ENCODE measurements around the gene CCIN.
"Not testable (repeated sequence)": the region's sequence is repeated elsewhere in the genome, so short reads cannot be mapped to it uniquely, and the experiment has no call there.

The CCIN gene

DNA sequence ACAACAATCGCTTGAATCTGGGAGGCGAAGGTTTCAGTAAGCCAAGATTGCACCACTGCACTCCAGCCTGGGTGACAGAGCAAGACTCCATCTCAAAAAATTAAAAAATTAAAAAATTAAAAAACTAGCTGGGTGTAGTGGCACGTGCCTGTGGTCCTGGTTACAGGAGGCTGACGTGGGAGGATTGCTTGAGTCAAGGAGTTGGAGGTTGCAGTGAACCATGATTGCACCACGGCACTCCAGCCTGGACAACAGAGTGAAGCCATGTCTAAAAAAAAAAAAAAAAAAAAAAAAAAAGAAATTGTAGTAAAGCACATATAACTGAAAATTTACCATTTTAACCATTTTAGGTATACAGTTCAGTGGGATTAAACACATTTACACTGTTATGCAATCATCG, 13.1 kb upstream of the CCIN start:
- Histone ChIP-seq H3K4me1 (ENCODE audit: control insufficient read depth in 5 of 5, insufficient read depth in 5 of 5, low read length in 5 of 5) (peaks cover 5 to 56% (median 44%) of the 10 kb centered on the region in 5 donors), H3K27ac (ENCODE audit: low read depth, low read length) (no peak overlapping the region), H3K36me3 (ENCODE audit: control insufficient read depth in 5 of 5, insufficient read depth in 5 of 5, low read length in 5 of 5) (peaks cover 0 to 23% (median 11%) of the 10 kb centered on the region in 5 donors), H3K9ac (ENCODE audit: low read length in 5 of 5) (no peak overlapping the region), H3K4me3 (ENCODE audit: low read depth in 1 of 5, low read length in 5 of 5) (no peak overlapping the region), H3K27me3 (ENCODE audit: control insufficient read depth in 5 of 5, insufficient read depth in 4 of 5, low read length in 5 of 5) (no peaks in the 10 kb centered on the region), H3K9me3 (ENCODE audit: control insufficient read depth in 5 of 5, low read length in 5 of 5) (no peaks in the 10 kb centered on the region)

DNA sequence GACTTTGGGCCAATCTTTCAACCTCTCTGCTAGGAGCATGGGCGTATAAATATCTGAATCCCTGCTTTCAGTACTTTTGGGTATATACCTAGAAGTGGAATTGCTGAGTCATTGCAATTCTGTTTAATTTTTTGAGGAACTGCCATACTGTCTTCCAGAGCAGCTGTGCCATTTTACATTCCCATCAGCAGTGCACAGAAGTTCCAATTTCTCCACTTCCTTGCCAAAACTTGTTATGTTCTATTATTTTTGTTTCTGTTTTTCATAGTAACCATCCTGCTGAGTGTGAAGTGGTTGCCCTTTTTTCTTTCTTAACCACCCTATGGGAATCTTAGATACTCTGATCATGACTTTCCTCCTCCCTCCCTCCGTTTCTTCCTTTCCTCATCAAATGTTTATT, 11.1 kb upstream of the CCIN start:
- Histone ChIP-seq H3K9me3 (ENCODE audit: control insufficient read depth in 5 of 5, low read length in 5 of 5) (no peaks in the 10 kb centered on the region), H3K27ac (ENCODE audit: low read depth, low read length) (peak overlapping the region; percentile 9), H3K27me3 (ENCODE audit: control insufficient read depth in 5 of 5, insufficient read depth in 4 of 5, low read length in 5 of 5) (no peaks in the 10 kb centered on the region), H3K9ac (ENCODE audit: low read length in 5 of 5) (no peak overlapping the region), H3K36me3 (ENCODE audit: control insufficient read depth in 5 of 5, insufficient read depth in 5 of 5, low read length in 5 of 5) (peaks cover 0 to 18% (median 5%) of the 10 kb centered on the region in 5 donors), H3K4me1 (ENCODE audit: control insufficient read depth in 5 of 5, insufficient read depth in 5 of 5, low read length in 5 of 5) (peaks cover 3 to 52% (median 38%) of the 10 kb centered on the region in 5 donors), H3K4me3 (ENCODE audit: low read depth in 1 of 5, low read length in 5 of 5) (no peak overlapping the region)

DNA sequence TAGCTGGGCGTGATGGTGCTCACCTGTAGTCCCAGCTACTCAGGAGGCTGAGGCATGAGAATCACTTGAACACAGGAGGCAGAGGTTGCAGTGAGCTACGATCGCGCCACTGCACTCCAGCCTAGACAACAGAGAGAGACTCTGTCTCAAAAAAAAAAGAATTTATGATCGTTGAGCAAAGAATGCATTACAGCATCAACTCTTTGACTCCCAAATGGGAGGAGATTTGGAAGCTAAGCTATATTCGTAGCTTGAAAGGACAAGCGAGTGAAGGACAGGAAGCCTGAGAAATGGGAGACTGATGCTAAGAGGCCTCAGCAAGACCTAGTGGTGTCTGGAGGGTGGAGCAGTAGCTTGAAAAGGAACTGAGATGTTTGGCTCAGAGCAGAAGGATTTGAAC, 10.3 kb upstream of the CCIN start:
- no peak overlapping the region for H3K9ac ChIP-seq (ENCODE audit: low read length in 5 of 5)
- no peak overlapping the region for H3K4me3 ChIP-seq (ENCODE audit: low read depth in 1 of 5, low read length in 5 of 5)
- H3K4me1 ChIP-seq (ENCODE audit: control insufficient read depth in 5 of 5, insufficient read depth in 5 of 5, low read length in 5 of 5): peaks cover 3 to 53% (median 42%) of the 10 kb centered on the region in 5 donors
- H3K9me3 ChIP-seq (ENCODE audit: control insufficient read depth in 5 of 5, low read length in 5 of 5): no peaks in the 10 kb centered on the region
- H3K27ac ChIP-seq (ENCODE audit: low read depth, low read length): peak overlapping the region; percentile 9
- no peaks in the 10 kb centered on the region for H3K27me3 ChIP-seq (ENCODE audit: control insufficient read depth in 5 of 5, insufficient read depth in 4 of 5, low read length in 5 of 5)
- peaks cover 0 to 15% (median 5%) of the 10 kb centered on the region in 5 donors for H3K36me3 ChIP-seq (ENCODE audit: control insufficient read depth in 5 of 5, insufficient read depth in 5 of 5, low read length in 5 of 5)

DNA sequence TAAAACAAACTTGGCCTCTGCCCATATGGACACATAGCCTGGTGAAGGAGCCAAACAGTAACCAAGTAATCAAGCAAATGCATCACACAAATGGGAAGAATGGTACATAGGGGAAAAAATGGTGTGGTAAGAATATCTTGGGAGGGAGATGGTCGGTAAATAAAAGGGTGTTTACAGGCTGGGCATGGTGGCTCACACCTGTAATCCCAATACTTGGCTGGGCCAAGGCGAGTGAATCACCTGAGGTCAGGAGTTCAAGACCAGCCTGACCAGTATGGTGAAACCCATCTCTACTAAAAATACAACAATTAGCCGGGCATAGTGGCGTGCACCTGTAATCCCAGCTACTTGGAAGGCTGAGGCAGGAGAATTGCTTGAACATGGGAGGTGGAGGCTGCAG, 9.7 kb upstream of the CCIN start:
- not testable (repeated sequence) for H3K4me3 ChIP-seq (ENCODE audit: low read depth in 1 of 5, low read length in 5 of 5); H3K27ac ChIP-seq (ENCODE audit: low read depth, low read length); H3K9ac ChIP-seq (ENCODE audit: low read length in 5 of 5); H3K9me3 ChIP-seq (ENCODE audit: control insufficient read depth in 5 of 5, low read length in 5 of 5); H3K27me3 ChIP-seq (ENCODE audit: control insufficient read depth in 5 of 5, insufficient read depth in 4 of 5, low read length in 5 of 5)
- peaks cover 0 to 47% (median 39%) of the 10 kb centered on the region in 5 donors for H3K4me1 ChIP-seq (ENCODE audit: control insufficient read depth in 5 of 5, insufficient read depth in 5 of 5, low read length in 5 of 5)
- peaks cover 0 to 15% (median 5%) of the 10 kb centered on the region in 5 donors for H3K36me3 ChIP-seq (ENCODE audit: control insufficient read depth in 5 of 5, insufficient read depth in 5 of 5, low read length in 5 of 5)

DNA sequence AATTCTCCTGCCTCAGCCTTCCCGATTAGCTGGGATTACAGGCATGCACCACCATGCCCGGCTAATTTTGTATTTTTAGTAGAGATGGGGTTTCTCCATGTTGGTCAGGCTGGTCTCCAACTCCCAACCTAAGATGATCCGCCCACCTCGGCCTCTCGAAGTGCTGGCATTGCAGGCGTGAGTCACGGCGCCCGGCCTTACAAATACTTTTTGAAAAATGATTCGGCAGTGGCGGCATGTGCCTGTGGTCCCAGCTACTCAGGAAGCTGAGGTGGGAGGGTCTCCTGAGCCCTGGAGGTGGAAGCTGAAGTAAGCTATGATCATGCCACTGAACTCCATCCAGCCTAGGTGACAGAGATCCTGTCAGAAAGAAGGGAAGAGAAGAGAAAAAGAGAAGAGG, 9.1 kb upstream of the CCIN start:
- H3K27ac ChIP-seq (ENCODE audit: low read depth, low read length); H3K9me3 ChIP-seq (ENCODE audit: control insufficient read depth in 5 of 5, low read length in 5 of 5); H3K27me3 ChIP-seq (ENCODE audit: control insufficient read depth in 5 of 5, insufficient read depth in 4 of 5, low read length in 5 of 5); H3K4me3 ChIP-seq (ENCODE audit: low read depth in 1 of 5, low read length in 5 of 5); H3K9ac ChIP-seq (ENCODE audit: low read length in 5 of 5): not testable (repeated sequence)
- Histone ChIP-seq H3K36me3 (ENCODE audit: control insufficient read depth in 5 of 5, insufficient read depth in 5 of 5, low read length in 5 of 5) (peaks cover 0 to 15% (median 5%) of the 10 kb centered on the region in 5 donors), H3K4me1 (ENCODE audit: control insufficient read depth in 5 of 5, insufficient read depth in 5 of 5, low read length in 5 of 5) (peaks cover 0 to 43% (median 33%) of the 10 kb centered on the region in 5 donors)

DNA sequence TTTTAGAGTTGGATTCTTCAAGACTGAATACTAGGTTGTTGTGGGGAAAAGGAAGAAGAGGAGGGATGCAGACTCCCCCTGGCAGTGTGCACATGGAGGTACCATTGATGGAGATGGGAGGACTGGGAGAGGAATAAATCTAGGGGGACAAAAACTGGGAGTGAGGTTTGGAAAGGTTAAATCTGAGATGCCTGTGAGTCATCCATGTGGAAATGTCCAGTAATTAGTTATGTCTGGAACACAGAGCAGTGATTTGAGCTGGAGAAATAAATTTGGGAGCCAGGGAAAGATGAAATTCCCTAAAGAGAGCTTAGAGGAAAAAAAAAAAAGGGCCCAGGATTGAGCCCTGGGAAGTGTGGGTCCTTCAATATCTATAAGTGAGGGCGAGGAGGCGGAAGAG, 8.0 kb upstream of the CCIN start:
- Histone ChIP-seq H3K36me3 (ENCODE audit: control insufficient read depth in 5 of 5, insufficient read depth in 5 of 5, low read length in 5 of 5) (peaks cover 0 to 15% (median 5%) of the 10 kb centered on the region in 5 donors), H3K4me3 (ENCODE audit: low read depth in 1 of 5, low read length in 5 of 5) (no peak overlapping the region), H3K4me1 (ENCODE audit: control insufficient read depth in 5 of 5, insufficient read depth in 5 of 5, low read length in 5 of 5) (peaks cover 0 to 45% (median 31%) of the 10 kb centered on the region in 5 donors), H3K9ac (ENCODE audit: low read length in 5 of 5) (no peak overlapping the region), H3K9me3 (ENCODE audit: control insufficient read depth in 5 of 5, low read length in 5 of 5) (no peaks in the 10 kb centered on the region), H3K27me3 (ENCODE audit: control insufficient read depth in 5 of 5, insufficient read depth in 4 of 5, low read length in 5 of 5) (no peaks in the 10 kb centered on the region), H3K27ac (ENCODE audit: low read depth, low read length) (peak overlapping the region; percentile 16)

DNA sequence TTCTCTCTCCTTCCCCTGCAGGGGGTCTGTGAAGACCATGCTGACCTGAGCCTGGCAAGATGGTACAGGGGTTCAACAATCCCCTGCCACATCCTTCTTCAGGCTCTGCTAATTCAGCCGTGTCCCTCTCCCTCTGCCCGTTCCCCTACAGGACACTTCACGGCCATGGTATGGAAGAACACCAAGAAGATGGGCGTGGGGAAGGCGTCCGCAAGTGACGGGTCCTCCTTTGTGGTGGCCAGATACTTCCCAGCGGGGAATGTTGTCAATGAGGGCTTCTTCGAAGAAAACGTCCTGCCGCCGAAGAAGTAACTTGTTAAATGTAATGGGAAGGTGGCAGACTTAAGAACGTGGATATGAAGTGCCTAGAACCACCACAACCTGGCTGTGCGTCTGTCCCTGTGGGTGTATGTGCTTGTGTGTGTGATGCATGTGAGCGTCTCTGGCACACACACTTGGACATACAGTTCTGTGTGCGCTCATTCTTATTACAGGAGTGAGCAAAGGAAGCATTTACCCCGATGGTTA, 6.9 kb upstream of the CCIN start:
- Histone ChIP-seq H3K27ac (ENCODE audit: low read depth, low read length) (no peak overlapping the region), H3K4me1 (ENCODE audit: control insufficient read depth in 5 of 5, insufficient read depth in 5 of 5, low read length in 5 of 5) (peaks cover 0 to 52% (median 34%) of the 10 kb centered on the region in 5 donors)

DNA sequence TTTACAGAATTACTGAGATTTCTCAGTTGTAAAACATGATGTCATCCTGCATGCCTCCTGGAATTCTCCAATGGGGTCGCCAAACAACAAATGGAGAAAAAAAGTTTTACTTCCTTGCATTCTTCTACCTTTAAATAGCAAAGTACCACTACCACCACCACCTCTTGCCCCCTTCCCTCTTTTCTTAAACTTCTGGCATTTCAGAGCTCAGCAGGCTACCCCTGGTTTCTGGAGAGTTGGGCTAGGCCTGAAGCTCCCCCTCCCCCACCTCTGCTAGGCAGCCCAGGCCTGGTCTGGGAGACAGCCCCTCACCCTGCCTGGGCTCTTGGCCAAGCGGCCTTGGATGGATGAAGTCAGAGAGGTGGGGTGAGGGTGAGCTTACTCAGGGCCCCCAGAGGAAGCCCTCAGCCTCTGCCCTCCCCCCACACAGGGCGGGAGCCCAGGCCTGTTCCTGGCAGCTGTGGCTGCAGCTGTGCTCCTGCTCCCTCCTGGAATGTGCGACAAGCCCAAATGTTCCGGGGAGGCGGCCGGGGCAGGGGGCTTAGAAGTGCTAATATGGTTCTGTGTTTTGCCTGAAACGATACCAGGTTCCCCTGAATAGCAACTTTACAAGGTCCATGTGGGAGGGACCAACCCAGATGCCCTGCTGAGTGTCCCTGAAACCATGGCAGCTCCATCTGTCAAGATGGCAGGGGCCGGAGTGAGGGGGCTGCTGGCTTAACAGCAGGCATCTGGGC, 6.0 kb upstream of the CCIN start:
- H3K4me3 ChIP-seq (ENCODE audit: low read depth in 1 of 5, low read length in 5 of 5): no peak overlapping the region
- no peaks in the 10 kb centered on the region for H3K27me3 ChIP-seq (ENCODE audit: control insufficient read depth in 5 of 5, insufficient read depth in 4 of 5, low read length in 5 of 5)
- peak overlapping the region in 3 of 5 donors; percentile 6 to 35 (median 8) for H3K9ac ChIP-seq (ENCODE audit: low read length in 5 of 5)
- no peaks in the 10 kb centered on the region for H3K9me3 ChIP-seq (ENCODE audit: control insufficient read depth in 5 of 5, low read length in 5 of 5)
- peaks cover 0 to 47% (median 30%) of the 10 kb centered on the region in 5 donors for H3K4me1 ChIP-seq (ENCODE audit: control insufficient read depth in 5 of 5, insufficient read depth in 5 of 5, low read length in 5 of 5)
- peak overlapping the region; percentile 69 for H3K27ac ChIP-seq (ENCODE audit: low read depth, low read length)
- peaks cover 0 to 10% (median 2%) of the 10 kb centered on the region in 5 donors for H3K36me3 ChIP-seq (ENCODE audit: control insufficient read depth in 5 of 5, insufficient read depth in 5 of 5, low read length in 5 of 5)

More for the DNA sequence above, 6.9 kb upstream of the CCIN start:
- H3K36me3 ChIP-seq (ENCODE audit: control insufficient read depth in 5 of 5, insufficient read depth in 5 of 5, low read length in 5 of 5): peaks cover 0 to 10% (median 2%) of the 10 kb centered on the region in 5 donors
- H3K27me3 ChIP-seq (ENCODE audit: control insufficient read depth in 5 of 5, insufficient read depth in 4 of 5, low read length in 5 of 5): no peaks in the 10 kb centered on the region
- no peak overlapping the region for H3K4me3 ChIP-seq (ENCODE audit: low read depth in 1 of 5, low read length in 5 of 5)
- no peaks in the 10 kb centered on the region for H3K9me3 ChIP-seq (ENCODE audit: control insufficient read depth in 5 of 5, low read length in 5 of 5)
- H3K9ac ChIP-seq (ENCODE audit: low read length in 5 of 5): no peak overlapping the region

DNA sequence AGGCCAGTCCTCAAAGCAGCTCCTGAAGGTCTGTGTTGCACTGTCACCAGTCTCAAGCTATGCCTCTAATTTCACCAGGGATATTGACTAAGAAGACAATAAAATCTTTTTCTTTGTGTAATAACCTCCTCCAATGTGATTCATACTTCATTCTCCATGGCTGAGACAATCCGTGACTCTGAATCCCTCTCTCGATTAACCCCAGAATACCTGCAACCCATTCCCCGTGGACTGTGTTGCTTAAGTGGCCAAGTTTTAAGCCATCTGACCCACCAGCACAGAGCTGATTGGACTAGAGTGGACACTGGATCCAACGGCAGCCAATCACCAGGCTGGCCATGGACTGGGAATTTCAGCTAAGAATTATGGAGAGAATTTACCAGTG, 5.4 kb upstream of the CCIN start:
- no peaks in the 10 kb centered on the region for H3K27me3 ChIP-seq (ENCODE audit: control insufficient read depth in 5 of 5, insufficient read depth in 4 of 5, low read length in 5 of 5)
- no peak overlapping the region for H3K4me3 ChIP-seq (ENCODE audit: low read depth in 1 of 5, low read length in 5 of 5)
- H3K4me1 ChIP-seq (ENCODE audit: control insufficient read depth in 5 of 5, insufficient read depth in 5 of 5, low read length in 5 of 5): peaks cover 0 to 42% (median 28%) of the 10 kb centered on the region in 5 donors
- H3K9ac ChIP-seq (ENCODE audit: low read length in 5 of 5): peak overlapping the region in 2 of 5 donors; percentile 8 to 35
- no peaks in the 10 kb centered on the region for H3K9me3 ChIP-seq (ENCODE audit: control insufficient read depth in 5 of 5, low read length in 5 of 5)
- H3K27ac ChIP-seq (ENCODE audit: low read depth, low read length): peak overlapping the region; percentile 69
- peaks cover 0 to 10% (median 2%) of the 10 kb centered on the region in 5 donors for H3K36me3 ChIP-seq (ENCODE audit: control insufficient read depth in 5 of 5, insufficient read depth in 5 of 5, low read length in 5 of 5)

DNA sequence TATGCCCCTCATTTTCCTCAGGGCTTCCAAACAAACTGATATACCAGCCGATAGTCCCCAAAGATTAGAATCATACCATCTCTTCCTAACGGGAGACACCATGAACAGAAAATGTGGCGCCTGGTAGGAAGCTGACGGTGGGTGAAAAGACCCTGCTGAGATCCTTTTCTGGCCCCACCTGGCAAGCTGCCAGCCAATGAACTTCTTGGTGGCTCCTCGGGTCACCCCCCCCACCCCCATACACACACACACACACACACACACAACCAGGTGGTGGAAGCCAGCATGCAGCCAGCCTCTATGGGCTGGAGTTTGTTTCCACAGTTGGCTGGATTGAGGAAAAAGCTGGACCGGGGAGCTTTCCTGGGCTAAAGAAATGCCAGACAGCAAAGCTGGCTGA, 4.8 kb upstream of the CCIN start:
- Histone ChIP-seq H3K27me3 (ENCODE audit: control insufficient read depth in 5 of 5, insufficient read depth in 4 of 5, low read length in 5 of 5) (no peaks in the 10 kb centered on the region), H3K9ac (ENCODE audit: low read length in 5 of 5) (no peak overlapping the region), H3K4me1 (ENCODE audit: control insufficient read depth in 5 of 5, insufficient read depth in 5 of 5, low read length in 5 of 5) (peaks cover 0 to 36% (median 22%) of the 10 kb centered on the region in 5 donors), H3K4me3 (ENCODE audit: low read depth in 1 of 5, low read length in 5 of 5) (no peak overlapping the region), H3K9me3 (ENCODE audit: control insufficient read depth in 5 of 5, low read length in 5 of 5) (no peaks in the 10 kb centered on the region), H3K36me3 (ENCODE audit: control insufficient read depth in 5 of 5, insufficient read depth in 5 of 5, low read length in 5 of 5) (peaks cover 0 to 10% (median 2%) of the 10 kb centered on the region in 5 donors), H3K27ac (ENCODE audit: low read depth, low read length) (peak overlapping the region; percentile 69)

Measured in subcutaneous abdominal adipose tissue (tissue), 5 donors.